ENCODE results near the gene SERINC3.

The SERINC3 gene

DNA sequence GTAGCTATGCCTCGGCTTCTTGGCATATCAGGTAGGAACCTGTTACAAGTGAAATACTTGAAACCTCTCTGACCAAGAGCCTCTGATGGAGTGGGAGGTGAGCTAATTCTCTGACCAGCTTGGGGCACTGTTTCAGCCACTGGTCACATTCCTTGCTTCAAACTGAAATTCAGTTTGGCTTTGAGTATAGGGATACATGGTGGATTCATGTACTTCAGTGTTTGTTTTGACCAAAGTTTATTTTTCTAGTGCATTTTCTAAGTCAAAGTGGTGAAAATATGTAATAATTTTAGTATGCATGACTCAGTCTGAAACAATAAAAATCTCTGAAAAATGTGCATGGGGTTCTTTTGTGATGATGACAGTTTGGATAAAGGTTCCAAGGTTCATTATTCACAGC is 27.6 kb downstream of the SERINC3 start:
- no peaks in the 10 kb centered on the region for H3K27me3 ChIP-seq (ENCODE audit: insufficient read depth, poor library complexity, severe bottlenecking)
- DNase-seq (ENCODE audit: low read depth in 1 of 2, low spot score in 1 of 2), result no peak
- H3K4me3 ChIP-seq (replicated peaks; ENCODE audit: insufficient read depth, low read length), result no peak overlapping the region
- H3K27ac ChIP-seq (replicated peaks), result peak overlapping the region; percentile 73
- TF ChIP-seq, protein P1, sequence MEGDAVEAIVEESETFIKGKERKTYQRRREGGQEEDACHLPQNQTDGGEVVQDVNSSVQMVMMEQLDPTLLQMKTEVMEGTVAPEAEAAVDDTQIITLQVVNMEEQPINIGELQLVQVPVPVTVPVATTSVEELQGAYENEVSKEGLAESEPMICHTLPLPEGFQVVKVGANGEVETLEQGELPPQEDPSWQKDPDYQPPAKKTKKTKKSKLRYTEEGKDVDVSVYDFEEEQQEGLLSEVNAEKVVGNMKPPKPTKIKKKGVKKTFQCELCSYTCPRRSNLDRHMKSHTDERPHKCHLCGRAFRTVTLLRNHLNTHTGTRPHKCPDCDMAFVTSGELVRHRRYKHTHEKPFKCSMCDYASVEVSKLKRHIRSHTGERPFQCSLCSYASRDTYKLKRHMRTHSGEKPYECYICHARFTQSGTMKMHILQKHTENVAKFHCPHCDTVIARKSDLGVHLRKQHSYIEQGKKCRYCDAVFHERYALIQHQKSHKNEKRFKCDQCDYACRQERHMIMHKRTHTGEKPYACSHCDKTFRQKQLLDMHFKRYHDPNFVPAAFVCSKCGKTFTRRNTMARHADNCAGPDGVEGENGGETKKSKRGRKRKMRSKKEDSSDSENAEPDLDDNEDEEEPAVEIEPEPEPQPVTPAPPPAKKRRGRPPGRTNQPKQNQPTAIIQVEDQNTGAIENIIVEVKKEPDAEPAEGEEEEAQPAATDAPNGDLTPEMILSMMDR (IDR thresholded peaks at IDR 0.05; ENCODE audit: insufficient read depth, low read length), result no peak
- TF ChIP-seq GABPA (IDR thresholded peaks at IDR 0.05; ENCODE audit: low read depth), result no peak
- TF ChIP-seq POLR2AphosphoS5 (IDR thresholded peaks at IDR 0.05; ENCODE audit: low read depth), result no peak
- no peak for TF ChIP-seq SPI1 (IDR thresholded peaks at IDR 0.05; ENCODE audit: borderline replicate concordance, low read depth)
- TF ChIP-seq, protein P2, sequence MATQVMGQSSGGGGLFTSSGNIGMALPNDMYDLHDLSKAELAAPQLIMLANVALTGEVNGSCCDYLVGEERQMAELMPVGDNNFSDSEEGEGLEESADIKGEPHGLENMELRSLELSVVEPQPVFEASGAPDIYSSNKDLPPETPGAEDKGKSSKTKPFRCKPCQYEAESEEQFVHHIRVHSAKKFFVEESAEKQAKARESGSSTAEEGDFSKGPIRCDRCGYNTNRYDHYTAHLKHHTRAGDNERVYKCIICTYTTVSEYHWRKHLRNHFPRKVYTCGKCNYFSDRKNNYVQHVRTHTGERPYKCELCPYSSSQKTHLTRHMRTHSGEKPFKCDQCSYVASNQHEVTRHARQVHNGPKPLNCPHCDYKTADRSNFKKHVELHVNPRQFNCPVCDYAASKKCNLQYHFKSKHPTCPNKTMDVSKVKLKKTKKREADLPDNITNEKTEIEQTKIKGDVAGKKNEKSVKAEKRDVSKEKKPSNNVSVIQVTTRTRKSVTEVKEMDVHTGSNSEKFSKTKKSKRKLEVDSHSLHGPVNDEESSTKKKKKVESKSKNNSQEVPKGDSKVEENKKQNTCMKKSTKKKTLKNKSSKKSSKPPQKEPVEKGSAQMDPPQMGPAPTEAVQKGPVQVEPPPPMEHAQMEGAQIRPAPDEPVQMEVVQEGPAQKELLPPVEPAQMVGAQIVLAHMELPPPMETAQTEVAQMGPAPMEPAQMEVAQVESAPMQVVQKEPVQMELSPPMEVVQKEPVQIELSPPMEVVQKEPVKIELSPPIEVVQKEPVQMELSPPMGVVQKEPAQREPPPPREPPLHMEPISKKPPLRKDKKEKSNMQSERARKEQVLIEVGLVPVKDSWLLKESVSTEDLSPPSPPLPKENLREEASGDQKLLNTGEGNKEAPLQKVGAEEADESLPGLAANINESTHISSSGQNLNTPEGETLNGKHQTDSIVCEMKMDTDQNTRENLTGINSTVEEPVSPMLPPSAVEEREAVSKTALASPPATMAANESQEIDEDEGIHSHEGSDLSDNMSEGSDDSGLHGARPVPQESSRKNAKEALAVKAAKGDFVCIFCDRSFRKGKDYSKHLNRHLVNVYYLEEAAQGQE (IDR thresholded peaks at IDR 0.05; ENCODE audit: insufficient replicate concordance, low read depth), result no peak

DNA sequence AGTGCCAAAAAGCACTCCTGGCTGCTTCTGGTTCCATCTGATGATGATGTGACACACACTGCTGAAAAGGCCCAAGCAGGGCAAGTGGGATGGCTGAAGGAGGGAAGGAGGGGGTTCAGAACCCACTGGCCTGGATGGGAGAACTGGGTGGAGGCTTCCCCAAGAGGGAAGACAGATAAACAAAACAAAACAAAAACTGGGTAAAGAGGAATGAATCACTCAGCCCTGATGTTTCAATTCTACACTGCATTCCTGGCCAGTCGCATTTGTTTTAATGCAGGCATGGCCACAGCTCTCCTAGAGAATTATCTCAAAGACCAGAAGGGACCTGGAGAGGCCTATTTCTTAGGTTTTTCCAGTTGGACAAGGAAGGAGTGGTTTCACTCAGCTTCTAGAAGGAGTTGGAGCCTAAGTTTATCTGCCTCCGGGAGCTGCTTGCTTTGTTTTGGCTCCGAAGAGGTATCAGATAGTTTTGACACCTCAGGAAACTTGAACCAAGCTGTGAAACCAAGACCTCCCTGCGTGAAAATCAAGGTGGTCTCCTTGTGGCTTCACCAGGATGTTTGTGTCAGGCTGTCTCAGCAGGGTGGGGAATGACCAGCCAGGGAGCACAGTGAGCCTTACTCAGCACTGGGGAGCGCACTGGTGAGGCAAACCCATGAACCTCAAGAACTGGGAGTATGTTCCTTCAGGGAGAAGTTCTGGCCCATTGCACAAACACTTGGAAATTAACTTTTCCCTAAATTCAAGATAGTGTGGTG is 30.1 kb downstream of the SERINC3 start:
- no peaks in the 10 kb centered on the region for H3K27me3 ChIP-seq (ENCODE audit: insufficient read depth, poor library complexity, severe bottlenecking)
- H3K4me3 ChIP-seq (replicated peaks; ENCODE audit: insufficient read depth, low read length), result no peak overlapping the region
- no peak for DNase-seq (ENCODE audit: low read depth in 1 of 2, low spot score in 1 of 2)
- no peak overlapping the region for H3K27ac ChIP-seq (replicated peaks)
- no peak for TF ChIP-seq GABPA (IDR thresholded peaks at IDR 0.05; ENCODE audit: low read depth)
- TF ChIP-seq, protein P1 (IDR thresholded peaks at IDR 0.05; ENCODE audit: insufficient read depth, low read length), result no peak

DNA sequence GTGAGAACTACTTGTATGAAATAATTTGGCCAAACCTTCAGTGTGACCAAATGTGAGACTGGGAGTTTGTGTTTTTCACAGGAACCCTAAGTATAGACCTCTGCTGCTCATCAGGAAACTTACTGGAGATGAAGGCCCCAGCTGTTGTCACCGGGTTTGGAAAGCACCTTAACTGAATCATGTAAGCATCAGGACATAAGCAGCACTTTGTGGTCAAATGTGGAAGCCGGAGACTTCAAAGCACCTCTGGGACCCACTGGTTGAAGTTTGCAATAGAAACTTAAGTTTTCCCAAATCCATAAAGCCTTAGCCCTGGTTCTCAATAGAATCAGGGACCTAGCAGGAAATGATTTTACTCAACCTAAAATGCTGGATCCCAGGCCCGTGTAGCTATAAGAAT is 31.9 kb downstream of the SERINC3 start:
- Histone ChIP-seq H3K27ac (replicated peaks) (no peak overlapping the region), H3K27me3 (ENCODE audit: insufficient read depth, poor library complexity, severe bottlenecking) (no peaks in the 10 kb centered on the region), H3K4me3 (replicated peaks; ENCODE audit: insufficient read depth, low read length) (no peak overlapping the region)
- no peak for DNase-seq (ENCODE audit: low read depth in 1 of 2, low spot score in 1 of 2)
- TF ChIP-seq, protein P2 (IDR thresholded peaks at IDR 0.05; ENCODE audit: insufficient replicate concordance, low read depth), result no peak
- TF ChIP-seq, protein P1 (IDR thresholded peaks at IDR 0.05; ENCODE audit: insufficient read depth, low read length), result no peak
- TF ChIP-seq POLR2AphosphoS5 (IDR thresholded peaks at IDR 0.05; ENCODE audit: low read depth), result no peak
- no peak for TF ChIP-seq GABPA (IDR thresholded peaks at IDR 0.05; ENCODE audit: low read depth)
- no peak for TF ChIP-seq SPI1 (IDR thresholded peaks at IDR 0.05; ENCODE audit: borderline replicate concordance, low read depth)

DNA sequence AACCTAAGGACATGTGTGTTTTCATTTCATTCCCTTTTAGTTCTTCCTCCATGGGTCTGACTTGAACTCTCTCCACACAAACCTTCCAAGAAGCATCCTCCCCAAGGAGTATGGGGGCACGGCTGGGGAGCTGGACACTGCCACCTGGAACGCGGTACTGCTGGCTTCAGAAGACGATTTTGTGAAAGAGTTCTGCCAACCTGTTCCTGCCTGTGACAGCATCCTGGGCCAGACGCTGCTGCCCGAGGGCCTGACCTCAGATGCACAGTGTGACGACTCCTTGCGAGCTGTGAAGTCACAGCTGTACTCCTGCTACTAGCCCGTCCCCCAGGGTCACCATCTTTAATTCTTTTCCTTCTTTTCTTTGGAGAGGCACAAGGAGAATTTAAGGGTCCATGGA is 32.6 kb downstream of the SERINC3 start:
- DNase-seq (ENCODE audit: low read depth in 1 of 2, low spot score in 1 of 2), result no peak
- TF ChIP-seq SPI1 (IDR thresholded peaks at IDR 0.05; ENCODE audit: borderline replicate concordance, low read depth) (no peak), GABPA (IDR thresholded peaks at IDR 0.05; ENCODE audit: low read depth) (no peak), POLR2AphosphoS5 (IDR thresholded peaks at IDR 0.05; ENCODE audit: low read depth) (no peak)
- TF ChIP-seq, protein P2 (IDR thresholded peaks at IDR 0.05; ENCODE audit: insufficient replicate concordance, low read depth), result no peak
- Histone ChIP-seq H3K27me3 (ENCODE audit: insufficient read depth, poor library complexity, severe bottlenecking) (no peaks in the 10 kb centered on the region), H3K4me3 (replicated peaks; ENCODE audit: insufficient read depth, low read length) (no peak overlapping the region), H3K27ac (replicated peaks) (no peak overlapping the region)
